ENCODE measurements around the gene ZNF460.

Gene ZNF460

GRCh38 chr19:57327993-57328392, 47.7 kb downstream of the ZNF460 start:
- Histone ChIP-seq H3K79me1 (ENCODE audit: low read depth, low read length) (peaks cover 2% of the 10 kb centered on the region), H3K18ac (ENCODE audit: low read length) (no peak overlapping the region), H3K9me3 (replicated peaks in 1 of 2; ENCODE audit: control insufficient read depth in 2 of 2, insufficient read depth in 1 of 2, low read depth in 1 of 2, low read length in 2 of 2) (peaks cover 0 to 13% of the 10 kb centered on the region in 2 donors), H2BK5ac (ENCODE audit: low read length) (no peak overlapping the region), H3K9ac (ENCODE audit: low read depth, low read length, poor library complexity) (no peak overlapping the region), H3K36me3 (replicated peaks in 1 of 2; ENCODE audit: control insufficient read depth in 2 of 2, insufficient read depth in 2 of 2, low read length in 2 of 2) (peaks cover 38 to 80% of the 10 kb centered on the region in 2 donors), H3K4ac (ENCODE audit: low read length) (no peak overlapping the region), H2BK15ac (ENCODE audit: low read length) (no peak overlapping the region), H2BK12ac (ENCODE audit: low read length) (no peak overlapping the region), H3K4me1 (ENCODE audit: control insufficient read depth in 2 of 2, insufficient read depth in 1 of 2, low read depth in 1 of 2, low read length in 2 of 2) (no peaks in the 10 kb centered on the region), H2AK5ac (ENCODE audit: low read depth, low read length) (no peak overlapping the region), H3K4me3 (ENCODE audit: low read length in 2 of 2) (no peak overlapping the region), H4K91ac (ENCODE audit: low read depth, low read length, poor library complexity) (no peak overlapping the region), H3K27me3 (ENCODE audit: control insufficient read depth in 3 of 3, insufficient read depth in 3 of 3, low read depth in 1 of 3, low read length in 3 of 3) (no peaks in the 10 kb centered on the region), H3K27ac (replicated peaks; ENCODE audit: low read length) (no peak overlapping the region), H4K8ac (ENCODE audit: low read depth, low read length) (no peak overlapping the region), H3K4me2 (ENCODE audit: insufficient read depth, low read length, poor library complexity, severe bottlenecking) (no peak overlapping the region), H2BK120ac (ENCODE audit: low read depth, low read length) (no peak overlapping the region), H2AFZ (ENCODE audit: low read length) (no peak overlapping the region), H3K23ac (ENCODE audit: low read depth, low read length, poor library complexity) (no peak overlapping the region), H3K14ac (ENCODE audit: low read length) (no peak overlapping the region)
- no peak for DNase-seq (ENCODE audit: low spot score)
- no CpG with 5 or more reads among the region's 8 CpGs for WGBS, 2 donors (ENCODE audit: extremely low coverage in 2 of 2, insufficient read length in 2 of 2, insufficient replicate concordance in 1 of 2)

DNA sequence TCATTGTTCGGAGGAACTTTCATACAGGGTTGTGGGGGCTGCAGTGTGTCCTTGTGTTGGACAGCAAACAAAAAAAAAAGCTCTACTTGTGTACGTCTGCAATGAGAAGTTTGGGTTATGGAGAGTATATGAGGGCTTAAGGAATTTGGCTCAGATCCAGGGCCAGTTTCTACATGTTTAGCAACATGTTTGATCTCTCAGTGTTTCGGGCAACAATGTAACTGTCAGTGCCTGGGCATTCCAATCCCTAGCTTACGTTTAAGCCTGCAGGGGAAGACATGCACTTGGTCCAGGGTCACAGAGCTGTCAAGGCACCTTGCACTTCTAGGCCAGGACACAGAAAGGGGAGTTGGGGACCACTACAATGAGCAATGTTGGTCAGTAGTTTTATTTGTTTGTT, 53.9 kb downstream of the ZNF460 start:
- Histone ChIP-seq H3K4me2 (ENCODE audit: insufficient read depth, low read length, poor library complexity, severe bottlenecking) (no peak overlapping the region), H2BK5ac (ENCODE audit: low read length) (no peak overlapping the region), H3K4me1 (ENCODE audit: control insufficient read depth in 2 of 2, insufficient read depth in 1 of 2, low read depth in 1 of 2, low read length in 2 of 2) (no peaks in the 10 kb centered on the region), H2BK12ac (ENCODE audit: low read length) (no peak overlapping the region), H3K18ac (ENCODE audit: low read length) (no peak overlapping the region), H3K4ac (ENCODE audit: low read length) (no peak overlapping the region), H3K4me3 (ENCODE audit: low read length in 2 of 2) (no peak overlapping the region), H2AFZ (ENCODE audit: low read length) (no peak overlapping the region), H4K8ac (ENCODE audit: low read depth, low read length) (no peak overlapping the region), H3K27me3 (ENCODE audit: control insufficient read depth in 3 of 3, insufficient read depth in 3 of 3, low read depth in 1 of 3, low read length in 3 of 3) (no peaks in the 10 kb centered on the region), H3K36me3 (replicated peaks in 1 of 2; ENCODE audit: control insufficient read depth in 2 of 2, insufficient read depth in 2 of 2, low read length in 2 of 2) (peaks cover under 1 to 22% of the 10 kb centered on the region in 2 donors), H3K79me1 (ENCODE audit: low read depth, low read length) (no peaks in the 10 kb centered on the region), H3K9ac (ENCODE audit: low read depth, low read length, poor library complexity) (no peak overlapping the region), H3K14ac (ENCODE audit: low read length) (no peak overlapping the region), H2AK5ac (ENCODE audit: low read depth, low read length) (no peak overlapping the region), H2BK15ac (ENCODE audit: low read length) (no peak overlapping the region), H3K23ac (ENCODE audit: low read depth, low read length, poor library complexity) (no peak overlapping the region), H3K27ac (replicated peaks; ENCODE audit: low read length) (no peak overlapping the region), H3K9me3 (replicated peaks in 1 of 2; ENCODE audit: control insufficient read depth in 2 of 2, insufficient read depth in 1 of 2, low read depth in 1 of 2, low read length in 2 of 2) (no peaks in the 10 kb centered on the region), H4K91ac (ENCODE audit: low read depth, low read length, poor library complexity) (no peak overlapping the region), H2BK120ac (ENCODE audit: low read depth, low read length) (no peak overlapping the region)
- no peak for DNase-seq (ENCODE audit: low spot score)
- no CpG with 5 or more reads among the region's 4 CpGs for WGBS, 2 donors (ENCODE audit: extremely low coverage in 2 of 2, insufficient read length in 2 of 2, insufficient replicate concordance in 1 of 2)

GRCh38 chr19:57338877-57339276, 58.6 kb downstream of the ZNF460 start:
- no peak overlapping the region for H2BK12ac ChIP-seq (ENCODE audit: low read length)
- no peak overlapping the region for H2BK5ac ChIP-seq (ENCODE audit: low read length)
- H3K36me3 ChIP-seq (replicated peaks in 1 of 2; ENCODE audit: control insufficient read depth in 2 of 2, insufficient read depth in 2 of 2, low read length in 2 of 2) = no peaks in the 10 kb centered on the region
- H2AFZ ChIP-seq (ENCODE audit: low read length) = no peak overlapping the region
- no peak overlapping the region for H3K4ac ChIP-seq (ENCODE audit: low read length)
- H2AK5ac ChIP-seq (ENCODE audit: low read depth, low read length) = no peak overlapping the region
- H3K14ac ChIP-seq (ENCODE audit: low read length) = no peak overlapping the region
- no peaks in the 10 kb centered on the region for H3K27me3 ChIP-seq (ENCODE audit: control insufficient read depth in 3 of 3, insufficient read depth in 3 of 3, low read depth in 1 of 3, low read length in 3 of 3)
- no peaks in the 10 kb centered on the region for H3K79me1 ChIP-seq (ENCODE audit: low read depth, low read length)
- no peak overlapping the region for H2BK120ac ChIP-seq (ENCODE audit: low read depth, low read length)
- H3K18ac ChIP-seq (ENCODE audit: low read length) = no peak overlapping the region
- no peak overlapping the region for H2BK15ac ChIP-seq (ENCODE audit: low read length)
- H3K27ac ChIP-seq (replicated peaks; ENCODE audit: low read length) = no peak overlapping the region
- no peak overlapping the region for H3K4me3 ChIP-seq (ENCODE audit: low read length in 2 of 2)
- H3K23ac ChIP-seq (ENCODE audit: low read depth, low read length, poor library complexity) = no peak overlapping the region
- H4K8ac ChIP-seq (ENCODE audit: low read depth, low read length) = no peak overlapping the region
- no peak for DNase-seq (ENCODE audit: low spot score)
- no peaks in the 10 kb centered on the region for H3K9me3 ChIP-seq (replicated peaks in 1 of 2; ENCODE audit: control insufficient read depth in 2 of 2, insufficient read depth in 1 of 2, low read depth in 1 of 2, low read length in 2 of 2)
- no CpG with 5 or more reads among the region's 3 CpGs for whole genome bisulfite sequencing, 2 donors (ENCODE audit: extremely low coverage in 2 of 2, insufficient read length in 2 of 2, insufficient replicate concordance in 1 of 2)
- H3K9ac ChIP-seq (ENCODE audit: low read depth, low read length, poor library complexity) = no peak overlapping the region
- H3K4me2 ChIP-seq (ENCODE audit: insufficient read depth, low read length, poor library complexity, severe bottlenecking) = no peak overlapping the region
- H4K91ac ChIP-seq (ENCODE audit: low read depth, low read length, poor library complexity) = no peak overlapping the region
- H3K4me1 ChIP-seq (ENCODE audit: control insufficient read depth in 2 of 2, insufficient read depth in 1 of 2, low read depth in 1 of 2, low read length in 2 of 2) = no peaks in the 10 kb centered on the region

DNA sequence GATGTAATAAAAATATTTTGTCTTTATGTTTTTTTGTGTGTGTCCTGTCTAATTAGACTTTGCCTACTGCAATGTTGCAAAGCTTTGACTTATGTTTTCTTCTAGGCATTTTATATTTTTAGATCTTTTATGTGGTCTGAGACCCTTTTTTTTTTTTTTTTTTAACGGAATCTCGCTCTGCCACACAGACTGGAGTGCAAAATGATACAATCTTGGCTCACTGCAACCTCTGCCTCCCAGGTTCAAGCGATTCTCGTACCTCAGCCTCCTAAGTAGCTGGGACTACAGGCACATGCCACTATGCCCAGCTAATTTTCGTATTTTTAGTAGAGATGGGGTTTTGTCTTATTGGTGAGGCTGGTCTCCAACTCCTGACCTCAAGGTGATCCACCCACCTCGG, 62.3 kb downstream of the ZNF460 start:
- H3K9me3 ChIP-seq (replicated peaks in 1 of 2; ENCODE audit: control insufficient read depth in 2 of 2, insufficient read depth in 1 of 2, low read depth in 1 of 2, low read length in 2 of 2) = no peaks in the 10 kb centered on the region
- H3K27ac ChIP-seq (replicated peaks; ENCODE audit: low read length) = no peak overlapping the region
- H3K36me3 ChIP-seq (replicated peaks in 1 of 2; ENCODE audit: control insufficient read depth in 2 of 2, insufficient read depth in 2 of 2, low read length in 2 of 2) = no peaks in the 10 kb centered on the region
- H3K4me3 ChIP-seq (ENCODE audit: low read length in 2 of 2) = no peak overlapping the region
- H2BK15ac ChIP-seq (ENCODE audit: low read length) = no peak overlapping the region
- H3K23ac ChIP-seq (ENCODE audit: low read depth, low read length, poor library complexity) = no peak overlapping the region
- no peak overlapping the region for H2BK120ac ChIP-seq (ENCODE audit: low read depth, low read length)
- no peak overlapping the region for H4K91ac ChIP-seq (ENCODE audit: low read depth, low read length, poor library complexity)
- no peak for DNase-seq (ENCODE audit: low spot score)
- H2BK12ac ChIP-seq (ENCODE audit: low read length) = no peak overlapping the region
- H3K27me3 ChIP-seq (ENCODE audit: control insufficient read depth in 3 of 3, insufficient read depth in 3 of 3, low read depth in 1 of 3, low read length in 3 of 3) = peaks cover 0 to 5% (median 0%) of the 10 kb centered on the region in 3 experiments
- no peaks in the 10 kb centered on the region for H3K4me1 ChIP-seq (ENCODE audit: control insufficient read depth in 2 of 2, insufficient read depth in 1 of 2, low read depth in 1 of 2, low read length in 2 of 2)
- no peak overlapping the region for H2AFZ ChIP-seq (ENCODE audit: low read length)
- no peak overlapping the region for H4K8ac ChIP-seq (ENCODE audit: low read depth, low read length)
- no peak overlapping the region for H3K14ac ChIP-seq (ENCODE audit: low read length)
- no peak overlapping the region for H2AK5ac ChIP-seq (ENCODE audit: low read depth, low read length)
- WGBS, 2 donors (ENCODE audit: extremely low coverage in 2 of 2, insufficient read length in 2 of 2, insufficient replicate concordance in 1 of 2) = no CpG with 5 or more reads among the region's 6 CpGs
- no peak overlapping the region for H3K4ac ChIP-seq (ENCODE audit: low read length)
- H3K18ac ChIP-seq (ENCODE audit: low read length) = no peak overlapping the region
- H3K4me2 ChIP-seq (ENCODE audit: insufficient read depth, low read length, poor library complexity, severe bottlenecking) = no peak overlapping the region
- no peaks in the 10 kb centered on the region for H3K79me1 ChIP-seq (ENCODE audit: low read depth, low read length)
- no peak overlapping the region for H3K9ac ChIP-seq (ENCODE audit: low read depth, low read length, poor library complexity)
- H2BK5ac ChIP-seq (ENCODE audit: low read length) = no peak overlapping the region

Measured in neuronal stem cell (in vitro differentiated cells).